ENCODE data around the gene PYGO1. TPM values are rescaled to one million over a fixed set of nuclear protein-coding genes. Genes with fewer than 3 reads are reported as not detected.

PYGO1 gene
- total RNA-seq, 1 donor from 2014 or later, result 5.2 TPM

DNA sequence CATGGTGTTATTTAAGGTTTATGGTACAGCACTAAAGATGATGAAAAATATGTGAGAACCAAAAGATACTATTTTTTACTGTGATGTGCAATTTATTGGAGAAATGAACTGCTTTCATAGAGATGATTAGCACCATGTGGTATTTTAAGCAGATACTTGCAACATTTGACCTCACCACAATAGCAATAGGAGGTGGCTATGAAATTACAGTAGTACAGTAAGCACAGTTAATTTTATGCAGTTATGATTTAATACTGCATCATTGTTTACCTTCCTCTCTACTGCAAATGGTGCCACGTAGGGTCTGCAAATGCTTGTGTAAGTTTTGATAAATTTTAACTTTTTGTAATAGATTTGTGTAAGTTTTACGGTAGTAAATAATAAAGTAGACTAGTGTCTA lies 14.0 kb downstream of the PYGO1 start:
- no peak overlapping the region for H3K27ac ChIP-seq (replicated peaks)
- DNase-seq, result no peak
- TF ChIP-seq, protein P1, sequence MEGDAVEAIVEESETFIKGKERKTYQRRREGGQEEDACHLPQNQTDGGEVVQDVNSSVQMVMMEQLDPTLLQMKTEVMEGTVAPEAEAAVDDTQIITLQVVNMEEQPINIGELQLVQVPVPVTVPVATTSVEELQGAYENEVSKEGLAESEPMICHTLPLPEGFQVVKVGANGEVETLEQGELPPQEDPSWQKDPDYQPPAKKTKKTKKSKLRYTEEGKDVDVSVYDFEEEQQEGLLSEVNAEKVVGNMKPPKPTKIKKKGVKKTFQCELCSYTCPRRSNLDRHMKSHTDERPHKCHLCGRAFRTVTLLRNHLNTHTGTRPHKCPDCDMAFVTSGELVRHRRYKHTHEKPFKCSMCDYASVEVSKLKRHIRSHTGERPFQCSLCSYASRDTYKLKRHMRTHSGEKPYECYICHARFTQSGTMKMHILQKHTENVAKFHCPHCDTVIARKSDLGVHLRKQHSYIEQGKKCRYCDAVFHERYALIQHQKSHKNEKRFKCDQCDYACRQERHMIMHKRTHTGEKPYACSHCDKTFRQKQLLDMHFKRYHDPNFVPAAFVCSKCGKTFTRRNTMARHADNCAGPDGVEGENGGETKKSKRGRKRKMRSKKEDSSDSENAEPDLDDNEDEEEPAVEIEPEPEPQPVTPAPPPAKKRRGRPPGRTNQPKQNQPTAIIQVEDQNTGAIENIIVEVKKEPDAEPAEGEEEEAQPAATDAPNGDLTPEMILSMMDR (IDR thresholded peaks at IDR 0.05; ENCODE audit: borderline replicate concordance), result no peak
- no peaks in the 10 kb centered on the region for H3K4me1 ChIP-seq
- no peaks in the 10 kb centered on the region for H3K27me3 ChIP-seq (ENCODE audit: low read depth)
- no peaks in the 10 kb centered on the region for H3K9me3 ChIP-seq (replicated peaks)
- H3K4me3 ChIP-seq, result no peak overlapping the region
- H3K36me3 ChIP-seq, result no peaks in the 10 kb centered on the region
- intact Hi-C loops (cut with micrococcal nuclease), result no loop called here

DNA sequence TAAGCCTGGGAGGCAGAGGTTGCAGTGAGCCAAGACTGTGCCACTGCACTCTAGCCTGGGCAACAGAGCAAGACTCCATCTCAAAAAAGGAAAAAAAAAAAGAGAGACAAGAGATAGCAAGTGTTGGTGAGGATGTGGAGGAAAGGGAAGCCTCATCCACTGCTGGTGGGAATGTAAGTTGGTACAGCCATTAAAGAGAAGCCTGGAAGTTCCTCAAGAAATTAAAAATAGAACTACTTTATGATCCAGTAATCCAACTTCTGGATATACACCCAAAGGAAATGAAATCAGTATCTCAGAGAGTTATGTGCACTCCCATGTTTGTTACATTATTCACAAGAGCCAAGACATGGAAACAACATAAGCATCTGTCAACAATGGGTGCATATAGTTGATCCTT lies 14.9 kb downstream of the PYGO1 start:
- no peak for DNase-seq
- Histone ChIP-seq H3K4me1 (no peaks in the 10 kb centered on the region), H3K9me3 (replicated peaks) (no peaks in the 10 kb centered on the region), H3K27ac (replicated peaks) (no peak overlapping the region), H3K36me3 (no peaks in the 10 kb centered on the region), H3K4me3 (no peak overlapping the region), H3K27me3 (ENCODE audit: low read depth) (no peaks in the 10 kb centered on the region)
- intact Hi-C loops (cut with micrococcal nuclease), result no loop called here
- TF ChIP-seq, protein P1 (IDR thresholded peaks at IDR 0.05; ENCODE audit: borderline replicate concordance), result no peak

DNA sequence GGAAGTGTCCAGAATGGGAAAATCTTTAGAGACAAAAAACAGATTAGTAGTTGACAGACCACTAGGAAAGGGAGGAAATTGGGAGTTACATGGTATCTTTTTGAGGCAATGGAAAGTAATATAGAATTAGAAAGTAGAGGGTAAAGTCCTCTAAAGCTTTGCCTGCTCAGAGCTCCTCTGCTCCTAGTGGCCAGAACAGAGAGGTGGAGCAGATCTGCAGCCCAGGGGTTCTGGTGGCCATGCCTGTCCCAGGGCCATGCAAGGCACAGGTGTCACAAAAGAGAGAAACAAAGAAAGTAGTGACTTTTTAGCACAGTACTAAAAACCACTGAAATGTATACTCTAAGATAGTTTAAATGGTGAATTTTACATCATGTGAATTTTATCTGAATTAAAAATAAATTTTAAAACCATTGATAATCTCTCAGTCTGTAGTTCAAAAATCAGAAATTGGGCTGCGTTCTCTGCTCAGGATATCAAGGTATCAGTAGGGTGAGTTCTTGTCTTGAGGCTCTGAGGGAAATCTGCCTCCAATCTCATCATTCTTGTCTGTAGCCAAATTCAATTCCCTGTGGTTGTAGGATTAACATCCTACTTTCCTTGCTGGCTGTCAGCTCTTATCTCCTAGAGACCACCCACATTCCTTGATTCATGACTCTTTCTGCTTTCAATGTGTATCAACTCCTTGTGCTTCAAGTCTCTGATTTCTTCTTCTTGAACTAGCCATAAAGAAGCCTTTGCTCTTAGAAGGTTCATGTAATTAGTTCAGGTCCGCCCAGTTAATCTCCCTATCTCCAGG lies 23.6 kb downstream of the PYGO1 start:
- no peaks in the 10 kb centered on the region for H3K36me3 ChIP-seq

DNA sequence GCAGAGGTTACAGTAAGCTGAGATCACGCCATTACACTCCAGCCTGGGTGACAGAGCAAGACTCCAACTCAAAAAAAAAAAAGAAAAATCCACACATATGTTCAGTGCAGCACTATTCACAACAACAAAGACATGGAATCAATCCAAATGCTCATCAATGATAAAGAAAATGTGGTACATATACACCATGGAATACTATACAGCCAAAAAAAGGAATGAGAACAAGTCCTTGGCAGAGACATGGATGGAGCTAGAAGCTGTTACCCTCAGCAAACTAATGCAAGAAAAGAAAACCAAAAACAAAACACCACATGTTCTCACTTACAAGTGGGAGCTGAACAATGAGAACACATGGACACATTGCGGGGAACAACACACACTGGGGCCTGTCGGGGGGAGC lies 25.5 kb downstream of the PYGO1 start:
- TF ChIP-seq, protein P1 (IDR thresholded peaks at IDR 0.05; ENCODE audit: borderline replicate concordance), result no peak
- Histone ChIP-seq H3K4me1 (no peaks in the 10 kb centered on the region), H3K9me3 (replicated peaks) (peaks cover 29% of the 10 kb centered on the region), H3K36me3 (no peaks in the 10 kb centered on the region), H3K27ac (replicated peaks) (no peak overlapping the region), H3K27me3 (ENCODE audit: low read depth) (no peaks in the 10 kb centered on the region), H3K4me3 (no peak overlapping the region)
- no peak for DNase-seq
- intact Hi-C loops (cut with micrococcal nuclease), result no loop called here

More for the DNA sequence above, 23.6 kb downstream of the PYGO1 start:
- Histone ChIP-seq H3K4me1 (no peaks in the 10 kb centered on the region), H3K9me3 (replicated peaks) (peaks cover 28% of the 10 kb centered on the region), H3K27ac (replicated peaks) (no peak overlapping the region), H3K4me3 (no peak overlapping the region), H3K27me3 (ENCODE audit: low read depth) (no peaks in the 10 kb centered on the region)
- TF ChIP-seq, protein P1 (IDR thresholded peaks at IDR 0.05; ENCODE audit: borderline replicate concordance), result no peak
- DNase-seq, result no peak
- intact Hi-C loops (cut with micrococcal nuclease), result no loop called here

DNA sequence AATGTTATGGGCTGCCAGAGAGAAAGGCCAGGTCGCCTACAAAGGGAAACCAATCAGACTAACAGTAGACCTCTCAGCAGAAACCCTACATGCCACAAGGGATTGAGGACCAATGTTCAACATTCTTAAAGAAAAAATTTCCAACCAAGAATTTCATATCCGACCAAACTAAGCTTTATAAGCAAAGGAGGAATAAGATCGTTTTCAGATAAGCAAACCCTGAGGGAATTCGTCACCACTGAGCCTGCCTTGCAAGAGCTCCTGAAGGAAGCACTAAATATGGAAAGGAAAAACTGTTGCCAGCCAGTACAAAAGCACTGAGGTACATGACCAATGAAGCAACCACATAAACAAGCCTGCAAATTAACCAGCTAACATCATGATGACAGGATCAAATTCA lies 33.1 kb downstream of the PYGO1 start:
- peaks cover 35% of the 10 kb centered on the region for H3K9me3 ChIP-seq (replicated peaks)
- TF ChIP-seq, protein P1 (IDR thresholded peaks at IDR 0.05; ENCODE audit: borderline replicate concordance), result no peak
- H3K36me3 ChIP-seq, result no peaks in the 10 kb centered on the region
- H3K27ac ChIP-seq (replicated peaks), result no peak overlapping the region
- no peaks in the 10 kb centered on the region for H3K27me3 ChIP-seq (ENCODE audit: low read depth)
- H3K4me3 ChIP-seq, result no peak overlapping the region
- H3K4me1 ChIP-seq, result no peaks in the 10 kb centered on the region
- DNase-seq, result no peak
- intact Hi-C loops (cut with micrococcal nuclease), result no loop called here
